ENCODE data around the gene SLC7A9.

DNA sequence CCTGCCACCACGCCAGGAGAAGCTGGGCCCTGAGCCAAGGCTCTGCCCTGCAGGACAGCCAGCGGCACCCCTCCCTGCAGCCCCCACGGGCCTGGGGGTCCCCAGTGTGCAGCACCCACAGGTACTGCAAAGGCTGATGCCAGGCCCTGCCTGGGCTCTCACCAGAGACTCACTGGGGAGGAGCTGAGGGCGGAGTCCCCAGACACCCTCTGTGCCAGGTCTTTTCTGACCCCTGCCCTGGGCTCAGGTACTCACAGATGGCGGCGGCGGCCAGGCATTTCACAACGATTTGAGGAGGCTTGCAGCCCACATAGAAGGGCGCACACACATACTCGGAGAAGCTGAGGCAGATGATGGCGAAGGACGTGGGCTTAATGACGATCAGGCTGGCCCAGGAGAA, 5.7 kb downstream of the SLC7A9 start:
- TF ChIP-seq, protein P1, sequence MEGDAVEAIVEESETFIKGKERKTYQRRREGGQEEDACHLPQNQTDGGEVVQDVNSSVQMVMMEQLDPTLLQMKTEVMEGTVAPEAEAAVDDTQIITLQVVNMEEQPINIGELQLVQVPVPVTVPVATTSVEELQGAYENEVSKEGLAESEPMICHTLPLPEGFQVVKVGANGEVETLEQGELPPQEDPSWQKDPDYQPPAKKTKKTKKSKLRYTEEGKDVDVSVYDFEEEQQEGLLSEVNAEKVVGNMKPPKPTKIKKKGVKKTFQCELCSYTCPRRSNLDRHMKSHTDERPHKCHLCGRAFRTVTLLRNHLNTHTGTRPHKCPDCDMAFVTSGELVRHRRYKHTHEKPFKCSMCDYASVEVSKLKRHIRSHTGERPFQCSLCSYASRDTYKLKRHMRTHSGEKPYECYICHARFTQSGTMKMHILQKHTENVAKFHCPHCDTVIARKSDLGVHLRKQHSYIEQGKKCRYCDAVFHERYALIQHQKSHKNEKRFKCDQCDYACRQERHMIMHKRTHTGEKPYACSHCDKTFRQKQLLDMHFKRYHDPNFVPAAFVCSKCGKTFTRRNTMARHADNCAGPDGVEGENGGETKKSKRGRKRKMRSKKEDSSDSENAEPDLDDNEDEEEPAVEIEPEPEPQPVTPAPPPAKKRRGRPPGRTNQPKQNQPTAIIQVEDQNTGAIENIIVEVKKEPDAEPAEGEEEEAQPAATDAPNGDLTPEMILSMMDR (IDR thresholded peaks at IDR 0.05), result no peak
- no peak for TF ChIP-seq POLR2A (IDR thresholded peaks at IDR 0.05)
